B cell (primary cell): ENCODE data around the gene ANTXR1. TPM values are rescaled to one million over a fixed set of nuclear protein-coding genes. Genes with fewer than 3 reads are reported as not detected.
"Not testable (repeated sequence)": the region's sequence is repeated elsewhere in the genome, so short reads cannot be mapped to it uniquely, and the experiment has no call there.

Experiments
- ATAC-seq: fragments of 200-7000 bp; cut with Tn5 transposase; one replicate; pipeline ENCODE4 v1.10.0; 2021; ENCODE audit warnings: low read depth, mild to moderate bottlenecking, moderate number of reproducible peaks, moderate library complexity
- CTCF ChIA-PET: fragments of 350-600 bp; sonication (Branson Sonifier 250); formaldehyde crosslinking; loops from one replicate; lab custom pipeline; 2021; ENCODE audit warnings: antibody characterized with exemption, inconsistent platforms; lab: Charles Lee
- POLR2A ChIA-PET: fragments of 350-600 bp; sonication (Branson Sonifier 250); formaldehyde crosslinking; loops from one replicate; lab custom pipeline; 2021; ENCODE audit warnings: antibody characterized with exemption; lab: Charles Lee
- DNase-seq: peaks from one replicate; pipeline ENCODE4 v3.0.0; 2013
- H2AFZ ChIP-seq: 2 replicates; pipeline ENCODE4 v1.6.1; 2012; ENCODE audit warnings: mild to moderate bottlenecking, low read depth, low read length; ENCODE audit not compliant: insufficient read depth, poor library complexity, severe bottlenecking
- H3K27ac ChIP-seq, 2 donors: 1 replicate in 1 of 2; 2 replicates in 1 of 2; pipeline ENCODE4 v1.5.1; 2012 to 2013; ENCODE audit warnings: low read length in 2 of 2, mild to moderate bottlenecking in 2 of 2, moderate library complexity in 1 of 2
- H3K27me3 ChIP-seq, 4 experiments: fragments of 200-600 bp in 1 of 4; sonication (generic) in 1 of 4; replicated peaks in 1 of 4; 1 replicate in 2 of 4; 2 replicates in 2 of 4; pipeline versions ENCODE4 v1.6.1 to v1.7.0; 2013 to 2016; ENCODE audit warnings: low read length in 3 of 4, mild to moderate bottlenecking in 2 of 4, mixed read lengths in 1 of 4, moderate library complexity in 1 of 4; ENCODE audit not compliant: insufficient read depth in 4 of 4, control insufficient read depth in 3 of 4; ENCODE audit errors: control extremely low read depth in 1 of 4
- H3K36me3 ChIP-seq, 2 experiments: replicated peaks in 1 of 2; 1 replicate in 1 of 2; 2 replicates in 1 of 2; pipeline versions ENCODE4 v1.6.1 to v1.7.1; 2013; ENCODE audit warnings: low read length in 1 of 2; ENCODE audit not compliant: insufficient read depth in 2 of 2, control insufficient read depth in 1 of 2; ENCODE audit errors: control extremely low read depth in 1 of 2, extremely low read depth in 1 of 2
- H3K4me1 ChIP-seq, 2 donors: fragments of 200-600 bp in 1 of 2; sonication (generic) in 1 of 2; 1 replicate in 1 of 2; 2 replicates in 1 of 2; pipeline versions ENCODE4 v1.5.1 to v1.6.1; 2013 to 2017; ENCODE audit warnings: low read length in 2 of 2; ENCODE audit not compliant: control insufficient read depth in 2 of 2, insufficient read depth in 2 of 2
- H3K4me2 ChIP-seq: replicated peaks from 2 replicates; pipeline ENCODE3; 2012; ENCODE audit warnings: mild to moderate bottlenecking, low read depth, low read length; ENCODE audit not compliant: poor library complexity, severe bottlenecking
- H3K4me3 ChIP-seq, 5 experiments: fragments of 200-600 bp in 1 of 5; sonication (generic) in 1 of 5; 1 replicate in 3 of 5; 2 replicates in 2 of 5; pipeline versions ENCODE4 v1.5.1 to v1.7.0; 2011 to 2016; ENCODE audit warnings: low read length in 4 of 5, mild to moderate bottlenecking in 4 of 5, low read depth in 2 of 5, control low read depth in 1 of 5, moderate library complexity in 1 of 5; ENCODE audit not compliant: insufficient read depth in 1 of 5; ENCODE audit errors: control extremely low read depth in 1 of 5, extremely low read depth in 1 of 5
- H3K79me2 ChIP-seq: fragments of 200-600 bp; sonication (generic); one replicate; pipeline ENCODE4 v1.6.0; 2016; ENCODE audit warnings: low read length; ENCODE audit not compliant: control insufficient read depth, insufficient read depth
- H3K9ac ChIP-seq: fragments of 200-600 bp; sonication (generic); 2 replicates; pipeline ENCODE4 v1.6.1; 2017; ENCODE audit warnings: mild to moderate bottlenecking, low read length, moderate library complexity
- H3K9me3 ChIP-seq, 3 donors: one replicate each; pipeline versions ENCODE4 v1.6.1 to v1.7.1; 2013; ENCODE audit warnings: low read length in 2 of 3; ENCODE audit not compliant: control insufficient read depth in 2 of 3, insufficient read depth in 1 of 3; ENCODE audit errors: control extremely low read depth in 1 of 3
- H4K20me1 ChIP-seq: 2 replicates; pipeline ENCODE4 v1.6.0; 2012; ENCODE audit warnings: mild to moderate bottlenecking, low read length; ENCODE audit not compliant: insufficient read depth, control insufficient read depth, poor library complexity, severe bottlenecking
- H3K27ac Mint-ChIP-seq: one replicate; pipeline ENCODE4 v1.8.0; 2021; ENCODE audit warnings: mixed read lengths
- H3K27me3 Mint-ChIP-seq: one replicate; pipeline ENCODE4 v1.8.0; 2021; ENCODE audit warnings: mixed read lengths
- H3K4me1 Mint-ChIP-seq: one replicate; pipeline ENCODE4 v1.8.0; 2021; ENCODE audit warnings: mixed read lengths
- H3K4me3 Mint-ChIP-seq: one replicate; pipeline ENCODE4 v1.8.0; 2021; ENCODE audit warnings: mixed read lengths
- H3K9me3 Mint-ChIP-seq: one replicate; pipeline ENCODE4 v1.8.0; 2022; ENCODE audit warnings: mixed read lengths; ENCODE audit not compliant: insufficient read depth
- CTCF ChIP-seq: fragments of 200-600 bp; IDR thresholded peaks from one replicate; pipeline ENCODE4 v1.8.0; 2022; ENCODE audit warnings: antibody characterized with exemption, mild to moderate bottlenecking
- EZH2 ChIP-seq: IDR thresholded peaks from 2 replicates; pipeline ENCODE4 v1.6.1; 2012; ENCODE audit warnings: borderline replicate concordance, low read depth, mild to moderate bottlenecking, moderate library complexity, low read length; ENCODE audit not compliant: insufficient read depth, poor library complexity, severe bottlenecking
- WGBS: methylation state at CpG from one replicate; pipeline ENCODE4 v1.1.5; 2013; ENCODE audit warnings: missing lambda C conversion rate; ENCODE audit not compliant: insufficient coverage; 5-methylcytosine and 5-hydroxymethylcytosine counted together
- intact Hi-C: fragments of 100-400 bp; cut with micrococcal nuclease; formaldehyde crosslinking; loops from one replicate; pipeline ENCODE4 v1.10.0; 2022
- polyA plus RNA-seq: library from polyadenylated mRNA; depleted of rRNA; stranded (reverse); fragments of >200 nt; gene quantifications from 2 replicates; pipeline ENCODE4 v1.2.3, GENCODE V29; 2012
- total RNA-seq, 2 donors: library from RNA; stranded (reverse); fragments of 120-200 nt in 1 of 2; gene quantifications; 1 replicate in 1 of 2; 2 replicates in 1 of 2; pipeline versions ENCODE4 v1.2.3 to v1.2.4, GENCODE V29; 2013 to 2022

ANTXR1 gene
- total and polyA plus RNA-seq, 2 donors (not counting 1 experiment from before 2014, with no cell fraction given), result not detected

GRCh38 chr2:69226903-69227302 is 213.9 kb downstream of the ANTXR1 start:
- no peak for ATAC-seq

GRCh38 chr2:69227716-69228115 is 214.7 kb downstream of the ANTXR1 start:
- ChIA-PET POLR2A (no interaction called here), CTCF (no interaction called here)
- no peaks in the 10 kb centered on the region for H4K20me1 ChIP-seq
- no peak for DNase-seq
- ATAC-seq, result no peak
- H3K4me3 Mint-ChIP-seq, result no peak overlapping the region
- H3K36me3 ChIP-seq, result no peaks in the 10 kb centered on the region
- no peak for TF ChIP-seq EZH2
- TF ChIP-seq CTCF, result no peak
- H3K27ac Mint-ChIP-seq, result no peak overlapping the region
- no peak overlapping the region for H3K4me3 ChIP-seq
- H3K4me2 ChIP-seq, result no peak overlapping the region
- no peak overlapping the region for H3K9ac ChIP-seq
- H3K27me3 Mint-ChIP-seq, result peaks cover 36% of the 10 kb centered on the region
- H3K27me3 ChIP-seq, result peaks cover 0 to 4% (median under 1%) of the 10 kb centered on the region in 4 experiments
- no peaks in the 10 kb centered on the region for H3K9me3 ChIP-seq
- H3K4me1 Mint-ChIP-seq, result no peaks in the 10 kb centered on the region
- H3K27ac ChIP-seq, result no peak overlapping the region
- intact Hi-C loops, result no loop called here
- no peaks in the 10 kb centered on the region for H3K9me3 Mint-ChIP-seq
- H3K79me2 ChIP-seq, result no peaks in the 10 kb centered on the region
- H3K4me1 ChIP-seq, result no peaks in the 10 kb centered on the region
- no peak overlapping the region for H2AFZ ChIP-seq

More at GRCh38 chr2:69226903-69227302, 213.9 kb downstream of the ANTXR1 start:
- Histone ChIP-seq H3K27ac (no peak overlapping the region), H3K36me3 (no peaks in the 10 kb centered on the region), H3K9me3 (no peaks in the 10 kb centered on the region), H3K9ac (no peak overlapping the region), H3K27me3 (peaks cover 0 to 4% (median under 1%) of the 10 kb centered on the region in 4 experiments), H4K20me1 (no peaks in the 10 kb centered on the region), H3K4me3 (no peak overlapping the region), H2AFZ (no peak overlapping the region), H3K79me2 (no peaks in the 10 kb centered on the region), H3K4me1 (no peaks in the 10 kb centered on the region), H3K4me2 (no peak overlapping the region)
- no peak overlapping the region for H3K27ac Mint-ChIP-seq
- 100% methylated on average over 2 of the region's 3 CpGs for WGBS
- TF ChIP-seq EZH2 (no peak), CTCF (no peak)
- intact Hi-C loops, result no loop called here
- DNase-seq, result no peak
- no peaks in the 10 kb centered on the region for H3K4me1 Mint-ChIP-seq
- CTCF ChIA-PET, result no interaction called here
- no peak overlapping the region for H3K4me3 Mint-ChIP-seq
- no peaks in the 10 kb centered on the region for H3K9me3 Mint-ChIP-seq
- POLR2A ChIA-PET, result no interaction called here
- H3K27me3 Mint-ChIP-seq, result peaks cover 35% of the 10 kb centered on the region

- intact Hi-C loops, H3K36me3 ChIP-seq, H3K4me3 Mint-ChIP-seq, H3K79me2 ChIP-seq, H3K4me1 Mint-ChIP-seq, H3K27ac Mint-ChIP-seq, H3K27me3 ChIP-seq, H3K9ac ChIP-seq, POLR2A ChIA-PET, H3K9me3 Mint-ChIP-seq, H3K4me2 ChIP-seq, H3K4me1 ChIP-seq, ATAC-seq, CTCF ChIA-PET, H3K9me3 ChIP-seq, H2AFZ ChIP-seq, H3K4me3 ChIP-seq, DNase-seq, H4K20me1 ChIP-seq, H3K27ac ChIP-seq: not testable (repeated sequence)
- H3K27me3 Mint-ChIP-seq, result peaks cover 20% of the 10 kb centered on the region
- WGBS, result no CpG with 5 or more reads among the region's 1 CpG
Measured at GRCh38 chr2:69230946-69231345, 218.0 kb downstream of the ANTXR1 start.
